IMR-90 (cell line): ENCODE results near the gene KLC1. TPM values are rescaled to one million over a fixed set of nuclear protein-coding genes. Genes with fewer than 3 reads are reported as not detected.

Experiments
- ATAC-seq: fragments of 200-7000 bp; cut with Tn5 transposase; 2 replicates; pipeline ENCODE4 v1.9.1; 2020; ENCODE audit warnings: low read depth, mild to moderate bottlenecking, moderate library complexity
- BruUV-seq: library from RNA; stranded (reverse); fragments of 400-500 nt; replicated peaks from 2 replicates; lab custom pipeline; 2021; lab: Mats Ljungman, UMichigan
- CTCF ChIA-PET: fragments of 300-600 bp; formaldehyde crosslinking; extraction: SDS; loops from one replicate; lab custom pipeline; 2021; ENCODE audit warnings: antibody characterized with exemption; lab: Yijun Ruan, JAX
- POLR2A ChIA-PET: fragments of 300-600 bp; sonication (Branson Sonifier 250); formaldehyde crosslinking; loops from one replicate; lab custom pipeline; 2022; ENCODE audit warnings: antibody characterized with exemption; ENCODE audit not compliant: unreplicated experiment; lab: Charles Lee
- DNase-seq: peaks from one replicate; pipeline ENCODE4 v3.0.0; 2013
- H2AFZ ChIP-seq: replicated peaks from 2 replicates; pipeline ENCODE3; 2013; ENCODE audit warnings: low read length, mild to moderate bottlenecking; ENCODE audit not compliant: poor library complexity
- H2AK5ac ChIP-seq: 2 replicates; pipeline ENCODE4 v1.6.1; 2013; ENCODE audit warnings: low read depth, low read length, inconsistent platforms
- H2AK9ac ChIP-seq: replicated peaks from 2 replicates; pipeline ENCODE3; 2013; ENCODE audit warnings: mild to moderate bottlenecking, low read depth, low read length, moderate library complexity; ENCODE audit not compliant: poor library complexity
- H2BK120ac ChIP-seq: 2 replicates; pipeline ENCODE4 v1.6.1; 2013; ENCODE audit warnings: low read depth, low read length, inconsistent platforms
- H2BK15ac ChIP-seq: 3 replicates; pipeline ENCODE4 v1.6.1; 2013; ENCODE audit warnings: low read depth, low read length, inconsistent platforms
- H2BK20ac ChIP-seq: 2 replicates; pipeline ENCODE4 v1.6.1; 2013; ENCODE audit warnings: low read depth, mild to moderate bottlenecking, inconsistent platforms, low read length, moderate library complexity
- H2BK5ac ChIP-seq: 2 replicates; pipeline ENCODE4 v1.6.1; 2013; ENCODE audit warnings: mild to moderate bottlenecking, low read depth, low read length, inconsistent platforms; ENCODE audit not compliant: poor library complexity, severe bottlenecking
- H3K14ac ChIP-seq: replicated peaks from 2 replicates; pipeline ENCODE4 v1.6.1; 2013; ENCODE audit warnings: low read depth, low read length, inconsistent platforms
- H3K18ac ChIP-seq: 2 replicates; pipeline ENCODE4 v1.6.1; 2013; ENCODE audit warnings: low read depth, low read length, control low read depth
- H3K23ac ChIP-seq: 2 replicates; pipeline ENCODE4 v1.6.1; 2013; ENCODE audit warnings: low read depth, low read length, inconsistent platforms
- H3K27ac ChIP-seq: 2 replicates; pipeline ENCODE4 v1.5.1; 2013; ENCODE audit warnings: mild to moderate bottlenecking, control low read depth, low read length; ENCODE audit not compliant: insufficient read depth
- H3K27me3 ChIP-seq: 2 replicates; pipeline ENCODE4 v1.6.1; 2013; ENCODE audit warnings: low read length; ENCODE audit not compliant: control insufficient read depth, insufficient read depth
- H3K36me3 ChIP-seq: 2 replicates; pipeline ENCODE4 v1.6.1; 2013; ENCODE audit warnings: low read length, mixed read lengths; ENCODE audit not compliant: control insufficient read depth, insufficient read depth
- H3K4ac ChIP-seq: 2 replicates; pipeline ENCODE4 v1.6.1; 2013; ENCODE audit warnings: low read depth, low read length, inconsistent platforms
- H3K4me1 ChIP-seq: 2 replicates; pipeline ENCODE4 v1.6.1; 2013; ENCODE audit warnings: low read length, mixed read lengths; ENCODE audit not compliant: control insufficient read depth, insufficient read depth
- H3K4me2 ChIP-seq: 2 replicates; pipeline ENCODE4 v1.6.1; 2013; ENCODE audit warnings: low read depth, mild to moderate bottlenecking, control low read depth, low read length, moderate library complexity
- H3K4me3 ChIP-seq: 2 replicates; pipeline ENCODE4 v1.5.1; 2013; ENCODE audit warnings: low read depth, mild to moderate bottlenecking, control low read depth, low read length, moderate library complexity; ENCODE audit not compliant: insufficient read depth
- H3K56ac ChIP-seq: 2 replicates; pipeline ENCODE4 v1.6.1; 2013; ENCODE audit warnings: low read length, inconsistent platforms; ENCODE audit not compliant: insufficient read depth; ENCODE audit errors: extremely low read depth
- H3K79me1 ChIP-seq, 2 experiments: 2 replicates each; pipeline ENCODE4 v1.6.1; 2013; ENCODE audit warnings: low read length in 2 of 2, inconsistent platforms in 1 of 2, low read depth in 1 of 2
- H3K9ac ChIP-seq: 2 replicates; pipeline ENCODE4 v1.6.1; 2013; ENCODE audit warnings: low read depth, low read length, control low read depth
- H3K9me1 ChIP-seq: 2 replicates; pipeline ENCODE4 v1.6.1; 2013; ENCODE audit warnings: low read length, inconsistent platforms; ENCODE audit not compliant: insufficient read depth
- H3K9me3 ChIP-seq: 2 replicates; pipeline ENCODE4 v1.6.1; 2013; ENCODE audit warnings: low read length; ENCODE audit not compliant: control insufficient read depth, insufficient read depth
- H4K20me1 ChIP-seq: 2 replicates; pipeline ENCODE4 v1.6.1; 2013; ENCODE audit warnings: low read length, inconsistent platforms; ENCODE audit not compliant: insufficient read depth
- H4K5ac ChIP-seq: 2 replicates; pipeline ENCODE4 v1.6.1; 2013; ENCODE audit warnings: mild to moderate bottlenecking, low read depth, low read length, control low read depth
- H4K8ac ChIP-seq, 2 experiments: 2 replicates each; pipeline ENCODE4 v1.6.1; 2013; ENCODE audit warnings: low read depth in 2 of 2, low read length in 2 of 2, control low read depth in 1 of 2, inconsistent platforms in 1 of 2
- H4K91ac ChIP-seq: 2 replicates; pipeline ENCODE4 v1.6.1; 2013; ENCODE audit warnings: low read depth, low read length, inconsistent platforms; ENCODE audit not compliant: insufficient read depth
- BHLHE40 ChIP-seq: fragments of 150-350 bp; IDR thresholded peaks from 2 replicates; pipeline ENCODE4 v1.6.1; 2016; ENCODE audit warnings: mild to moderate bottlenecking, low read depth, low read length
- CEBPB ChIP-seq: IDR thresholded peaks from 2 replicates; pipeline ENCODE4 v1.6.1; 2012; ENCODE audit warnings: low read depth, low read length, improper control_type of control experiment
- CHD1 ChIP-seq: IDR thresholded peaks from 2 replicates; pipeline ENCODE4 v1.6.1; 2012; ENCODE audit warnings: low read depth, low read length, improper control_type of control experiment
- CTCF ChIP-seq: conservative IDR thresholded peaks from 2 replicates; pipeline ENCODE4 v1.5.1; 2012; ENCODE audit warnings: mild to moderate bottlenecking, low read depth, low read length, improper control_type of control experiment
- FOS ChIP-seq: fragments of 150-350 bp; IDR thresholded peaks from 2 replicates; pipeline ENCODE4 v1.6.1; 2016; ENCODE audit warnings: low read depth, low read length
- MAZ ChIP-seq: IDR thresholded peaks from 2 replicates; pipeline ENCODE4 v1.6.1; 2012; ENCODE audit warnings: low read depth, mild to moderate bottlenecking, low read length, improper control_type of control experiment, moderate library complexity, borderline replicate concordance
- MXI1 ChIP-seq: IDR thresholded peaks from 2 replicates; pipeline ENCODE4 v1.6.1; 2012; ENCODE audit warnings: low read depth, mild to moderate bottlenecking, low read length, moderate library complexity, borderline replicate concordance
- NFE2L2 ChIP-seq: fragments of 150-350 bp; IDR thresholded peaks from 2 replicates; pipeline ENCODE4 v1.6.1; 2016; ENCODE audit warnings: low read depth, mild to moderate bottlenecking, low read length
- RFX5 ChIP-seq: IDR thresholded peaks from 2 replicates; pipeline ENCODE4 v1.8.0; 2012; ENCODE audit warnings: low read depth, mild to moderate bottlenecking, low read length, moderate library complexity
- USF2 ChIP-seq: fragments of 150-350 bp; IDR thresholded peaks from 2 replicates; pipeline ENCODE4 v1.6.1; 2017; ENCODE audit warnings: mild to moderate bottlenecking, antibody characterized with exemption, low read length, low read depth
- WGBS, 2 experiments: methylation state at CpG; one replicate each; pipeline versions ENCODE4 v1.1.5 to v1.1.7; 2013; ENCODE audit warnings: missing lambda C conversion rate in 2 of 2; ENCODE audit not compliant: insufficient read length in 1 of 2; ENCODE audit errors: extremely low coverage in 2 of 2; 5-methylcytosine and 5-hydroxymethylcytosine counted together
- dilution Hi-C: fragments of 300-500 bp; cut with HindIII; formaldehyde crosslinking; loops from one replicate; pipeline ENCODE4 v1.14.3; 2018; ENCODE audit warnings: low sequenced_read_pairs; ENCODE audit not compliant: unreplicated experiment
- in situ Hi-C: fragments of 300-500 bp; cut with MboI; formaldehyde crosslinking; loops from 3 replicates; pipeline ENCODE4 v1.14.3; 2019; ENCODE audit warnings: low sequenced_read_pairs, inconsistent platforms, mixed read lengths
- intact Hi-C: fragments of 100-400 bp; cut with micrococcal nuclease; formaldehyde crosslinking; loops from 2 replicates; pipeline ENCODE4 v1.10.0; 2022
- polyA plus RNA-seq, 3 experiments: library from polyadenylated mRNA; depleted of rRNA; stranded (reverse); fragments of >200 nt; gene quantifications; 2 replicates each; pipeline ENCODE4 v1.2.3, GENCODE V29; 2012; ENCODE audit warnings: low replicate concordance in 1 of 3
- total RNA-seq: library from RNA; depleted of rRNA; stranded (reverse); fragments of >200 nt; gene quantifications from 2 replicates; pipeline ENCODE4 v1.2.3, GENCODE V29; 2012

KLC1 gene
- total and polyA plus RNA-seq, 2 of the 4 experiments (the other 2 are of a cell fraction): 101 to 157 TPM

GRCh38 chr14:103616635-103617300, 12.2 kb upstream of the KLC1 start:
- no peak overlapping the region for H3K56ac ChIP-seq
- ChIA-PET CTCF (interaction anchor here (0.6 kb wide), 1 partner anchor 10 kb away, joined by 3 read pairs; no protein-coding TSS in a partner anchor), POLR2A (no interaction called here)
- no peak overlapping the region for H4K8ac ChIP-seq
- ATAC-seq (no peak), DNase-seq (no peak)
- no peak overlapping the region for H3K9ac ChIP-seq
- H3K27me3 ChIP-seq: no peaks in the 10 kb centered on the region
- H3K4me1 ChIP-seq: no peaks in the 10 kb centered on the region
- H4K5ac ChIP-seq: no peak overlapping the region
- H3K4me2 ChIP-seq: no peak overlapping the region
- no peak overlapping the region for H2AFZ ChIP-seq
- no peak overlapping the region for H2BK15ac ChIP-seq
- no peaks in the 10 kb centered on the region for H3K79me1 ChIP-seq
- no TSS peak for BruUV-seq
- H4K91ac ChIP-seq: no peak overlapping the region
- no peak overlapping the region for H3K27ac ChIP-seq
- in situ Hi-C loops (no loop called here), dilution Hi-C loops (no loop called here), intact Hi-C loops (no loop called here)
- H2BK120ac ChIP-seq: no peak overlapping the region
- H3K4me3 ChIP-seq: no peak overlapping the region
- H2AK5ac ChIP-seq: no peak overlapping the region
- no peak overlapping the region for H3K14ac ChIP-seq
- no peak overlapping the region for H2AK9ac ChIP-seq
- no peaks in the 10 kb centered on the region for H4K20me1 ChIP-seq
- no peak overlapping the region for H2BK20ac ChIP-seq
- no peak overlapping the region for H3K18ac ChIP-seq
- TF ChIP-seq CEBPB (no peak), CHD1 (no peak), CTCF (no peak), NFE2L2 (no peak), MAZ (no peak), FOS (no peak), BHLHE40 (no peak), MXI1 (no peak), USF2 (no peak), RFX5 (no peak)
- H3K9me3 ChIP-seq: no peaks in the 10 kb centered on the region
- no CpG with 5 or more reads among the region's 17 CpGs for WGBS, 2 experiments
- no peaks in the 10 kb centered on the region for H3K36me3 ChIP-seq
- H2BK5ac ChIP-seq: no peak overlapping the region
- H3K9me1 ChIP-seq: peaks cover 3% of the 10 kb centered on the region; the same call in 1 of the 2 replicates
- H3K23ac ChIP-seq: no peak overlapping the region
- no peak overlapping the region for H3K4ac ChIP-seq
